IPS-20b (cell line): ENCODE results near the gene GSTP1.

ENCODE experiments used
- H3K27ac ChIP-seq: one replicate; pipeline ENCODE4 v1.5.1; 2013; ENCODE audit warnings: low read length
- H3K27me3 ChIP-seq: 2 replicates; pipeline ENCODE4 v1.6.1; 2013; ENCODE audit warnings: mild to moderate bottlenecking, low read length, inconsistent platforms; ENCODE audit not compliant: insufficient read depth
- H3K36me3 ChIP-seq: 2 replicates; pipeline ENCODE4 v1.6.1; 2013; ENCODE audit warnings: low read depth, mild to moderate bottlenecking, inconsistent platforms, low read length, moderate library complexity; ENCODE audit not compliant: insufficient read depth
- H3K4me1 ChIP-seq: 2 replicates; pipeline ENCODE4 v1.6.1; 2013; ENCODE audit warnings: mild to moderate bottlenecking, control low read depth, inconsistent platforms, low read length, moderate library complexity; ENCODE audit not compliant: insufficient read depth
- H3K4me3 ChIP-seq: 2 replicates; pipeline ENCODE4 v1.5.1; 2013; ENCODE audit warnings: mild to moderate bottlenecking, low read length, inconsistent platforms
- H3K9ac ChIP-seq: 2 replicates; pipeline ENCODE4 v1.6.1; 2013; ENCODE audit warnings: low read depth, mild to moderate bottlenecking, inconsistent platforms, low read length, moderate library complexity
- H3K9me3 ChIP-seq: 2 replicates; pipeline ENCODE4 v1.6.1; 2013; ENCODE audit warnings: mild to moderate bottlenecking, low read depth, low read length, inconsistent platforms; ENCODE audit not compliant: insufficient read depth

Gene GSTP1

GRCh38 chr11:67571443-67571842, 12.2 kb upstream of the GSTP1 start:
- no peaks in the 10 kb centered on the region for H3K36me3 ChIP-seq
- H3K9me3 ChIP-seq, result no peaks in the 10 kb centered on the region
- H3K27me3 ChIP-seq, result no peaks in the 10 kb centered on the region
- no peak overlapping the region for H3K9ac ChIP-seq
- no peak overlapping the region for H3K4me3 ChIP-seq
- no peaks in the 10 kb centered on the region for H3K4me1 ChIP-seq
- H3K27ac ChIP-seq, result no peak overlapping the region

GRCh38 chr11:67572305-67572704, 11.3 kb upstream of the GSTP1 start:
- no peaks in the 10 kb centered on the region for H3K27me3 ChIP-seq
- no peak overlapping the region for H3K4me3 ChIP-seq
- no peak overlapping the region for H3K9ac ChIP-seq
- no peaks in the 10 kb centered on the region for H3K36me3 ChIP-seq
- no peaks in the 10 kb centered on the region for H3K4me1 ChIP-seq
- H3K27ac ChIP-seq, result no peak overlapping the region
- H3K9me3 ChIP-seq, result no peaks in the 10 kb centered on the region

GRCh38 chr11:67572747-67573419, 10.7 kb upstream of the GSTP1 start:
- Histone ChIP-seq H3K9me3 (no peaks in the 10 kb centered on the region), H3K36me3 (no peaks in the 10 kb centered on the region), H3K27ac (no peak overlapping the region), H3K27me3 (no peaks in the 10 kb centered on the region), H3K4me3 (no peak overlapping the region), H3K9ac (no peak overlapping the region), H3K4me1 (no peaks in the 10 kb centered on the region)

GRCh38 chr11:67574938-67575337, 8.7 kb upstream of the GSTP1 start:
- Histone ChIP-seq H3K9ac (no peak overlapping the region), H3K36me3 (no peaks in the 10 kb centered on the region), H3K4me3 (no peak overlapping the region), H3K27ac (no peak overlapping the region), H3K9me3 (no peaks in the 10 kb centered on the region), H3K27me3 (peaks cover 6% of the 10 kb centered on the region; the same call in 1 of the 2 replicates), H3K4me1 (no peaks in the 10 kb centered on the region)

DNA sequence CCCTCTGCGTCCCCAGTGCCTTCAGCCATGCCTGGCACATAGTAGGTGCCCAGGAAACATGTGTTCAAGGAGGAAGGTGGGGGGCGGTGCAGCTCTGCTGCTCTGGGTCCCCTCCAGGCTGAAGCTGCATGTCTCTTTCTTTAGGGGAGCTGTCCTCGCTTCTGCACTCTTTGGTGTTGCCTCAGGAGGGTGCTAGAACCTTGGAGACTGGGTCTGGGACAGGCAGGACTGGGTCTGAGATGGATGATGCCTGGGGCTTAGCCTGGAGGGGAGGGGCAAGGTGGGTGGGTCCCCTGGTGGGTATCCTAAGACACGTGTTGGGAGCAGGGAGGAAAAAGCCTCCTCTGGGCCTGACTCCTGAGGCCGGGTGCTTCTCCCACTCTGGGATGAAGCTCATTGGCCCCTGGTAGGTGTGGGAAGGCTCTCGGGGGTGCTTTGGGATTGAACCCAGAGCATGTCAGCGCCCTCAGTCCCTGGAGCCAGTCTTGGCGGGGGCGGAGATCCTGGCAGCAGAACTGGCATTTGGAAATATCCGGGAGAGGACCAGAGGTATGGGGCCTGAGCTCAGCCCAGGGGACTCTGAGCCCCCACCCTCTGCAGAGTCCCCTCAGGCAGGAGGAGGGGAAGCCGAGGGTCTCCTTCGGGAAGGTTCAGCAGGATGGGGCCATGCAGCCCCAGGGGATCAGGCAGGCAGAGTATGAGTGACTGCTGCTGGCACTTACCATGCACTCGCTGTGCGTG, 6.7 kb upstream of the GSTP1 start:
- no peak overlapping the region for H3K27ac ChIP-seq
- no peak overlapping the region for H3K9ac ChIP-seq
- H3K27me3 ChIP-seq, result peaks cover 8% of the 10 kb centered on the region; the same call in 1 of the 2 replicates
- no peaks in the 10 kb centered on the region for H3K36me3 ChIP-seq
- no peak overlapping the region for H3K4me3 ChIP-seq
- H3K4me1 ChIP-seq, result peaks cover 5% of the 10 kb centered on the region; the same call in 1 of the 2 replicates
- no peaks in the 10 kb centered on the region for H3K9me3 ChIP-seq

DNA sequence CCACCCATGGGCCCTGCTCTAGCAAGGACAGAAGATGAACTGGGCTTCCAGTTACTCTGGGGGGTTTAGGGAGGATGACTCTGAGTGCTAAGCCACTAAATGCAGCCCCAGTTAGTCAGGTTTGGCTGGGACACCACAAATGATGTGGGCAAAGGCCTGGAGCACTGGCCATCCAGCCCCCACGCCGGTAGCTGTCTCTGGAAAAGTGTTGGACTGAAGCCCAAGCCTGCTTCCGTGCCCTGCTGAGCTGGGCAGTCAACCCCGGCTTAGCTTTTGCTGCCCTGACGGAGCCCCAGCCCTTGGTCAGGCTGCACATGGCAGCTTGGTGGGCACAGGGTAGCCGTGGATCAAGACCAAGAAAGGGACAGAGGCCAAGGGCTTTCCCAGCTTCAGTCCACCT, 5.7 kb upstream of the GSTP1 start:
- H3K9me3 ChIP-seq, result no peaks in the 10 kb centered on the region
- peaks cover 8% of the 10 kb centered on the region for H3K27me3 ChIP-seq
- no peak overlapping the region for H3K9ac ChIP-seq
- H3K27ac ChIP-seq, result no peak overlapping the region
- H3K4me1 ChIP-seq, result peaks cover 13% of the 10 kb centered on the region; the same call in 1 of the 2 replicates
- no peak overlapping the region for H3K4me3 ChIP-seq
- no peaks in the 10 kb centered on the region for H3K36me3 ChIP-seq

DNA sequence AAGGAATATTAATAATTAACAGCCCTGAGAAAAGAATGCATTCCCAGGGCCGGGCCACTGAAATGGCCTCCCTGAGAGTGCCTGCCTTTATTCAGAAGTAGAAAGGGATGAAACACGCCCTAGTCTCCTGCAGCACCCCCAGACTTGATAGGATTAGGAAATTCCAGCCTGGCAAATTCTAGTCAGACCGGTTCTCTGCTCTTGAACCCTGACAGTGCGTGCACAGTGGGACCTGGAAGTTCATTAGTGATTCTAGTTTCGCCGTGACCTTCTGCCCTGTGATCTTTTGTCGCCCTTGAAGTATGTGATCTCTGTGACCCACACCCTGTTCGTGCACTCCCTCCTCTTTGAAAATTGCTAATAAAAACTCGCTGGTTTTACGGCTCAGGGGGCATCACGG, 2.1 kb upstream of the GSTP1 start:
- no peaks in the 10 kb centered on the region for H3K9me3 ChIP-seq
- H3K4me3 ChIP-seq, result peak overlapping the region; percentile 84; the same call in 1 of the 2 replicates
- no peak overlapping the region for H3K27ac ChIP-seq
- H3K27me3 ChIP-seq, result peaks cover 8% of the 10 kb centered on the region
- H3K9ac ChIP-seq, result no peak overlapping the region
- H3K36me3 ChIP-seq, result peaks cover 22% of the 10 kb centered on the region
- H3K4me1 ChIP-seq, result peaks cover 22% of the 10 kb centered on the region; the same call in 1 of the 2 replicates

- Histone ChIP-seq H3K36me3 (peaks cover 27% of the 10 kb centered on the region), H3K4me1 (peaks cover 22% of the 10 kb centered on the region; the same call in 1 of the 2 replicates), H3K9ac (no peak overlapping the region), H3K27ac (no peak overlapping the region), H3K4me3 (peak overlapping the region; percentile 84), H3K27me3 (peaks cover 8% of the 10 kb centered on the region), H3K9me3 (no peaks in the 10 kb centered on the region)
Observed at GRCh38 chr11:67582011-67582410, 1.6 kb upstream of the GSTP1 start.

DNA sequence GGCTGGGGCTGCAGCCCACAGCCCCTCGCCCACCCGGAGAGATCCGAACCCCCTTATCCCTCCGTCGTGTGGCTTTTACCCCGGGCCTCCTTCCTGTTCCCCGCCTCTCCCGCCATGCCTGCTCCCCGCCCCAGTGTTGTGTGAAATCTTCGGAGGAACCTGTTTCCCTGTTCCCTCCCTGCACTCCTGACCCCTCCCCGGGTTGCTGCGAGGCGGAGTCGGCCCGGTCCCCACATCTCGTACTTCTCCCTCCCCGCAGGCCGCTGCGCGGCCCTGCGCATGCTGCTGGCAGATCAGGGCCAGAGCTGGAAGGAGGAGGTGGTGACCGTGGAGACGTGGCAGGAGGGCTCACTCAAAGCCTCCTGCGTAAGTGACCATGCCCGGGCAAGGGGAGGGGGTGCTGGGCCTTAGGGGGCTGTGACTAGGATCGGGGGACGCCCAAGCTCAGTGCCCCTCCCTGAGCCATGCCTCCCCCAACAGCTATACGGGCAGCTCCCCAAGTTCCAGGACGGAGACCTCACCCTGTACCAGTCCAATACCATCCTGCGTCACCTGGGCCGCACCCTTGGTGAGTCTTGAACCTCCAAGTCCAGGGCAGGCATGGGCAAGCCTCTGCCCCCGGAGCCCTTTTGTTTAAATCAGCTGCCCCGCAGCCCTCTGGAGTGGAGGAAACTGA, 731 bp downstream of the GSTP1 start:
- H3K4me3 ChIP-seq, result peak overlapping the region; percentile 84
- H3K27ac ChIP-seq, result peak overlapping the region; percentile 39
- H3K9ac ChIP-seq, result peak overlapping the region; percentile 90
- no peaks in the 10 kb centered on the region for H3K9me3 ChIP-seq
- H3K27me3 ChIP-seq, result peaks cover 7% of the 10 kb centered on the region
- peaks cover 22% of the 10 kb centered on the region; the same call in 1 of the 2 replicates for H3K4me1 ChIP-seq
- H3K36me3 ChIP-seq, result peaks cover 47% of the 10 kb centered on the region

GRCh38 chr11:67584881-67585873, 1.6 kb downstream of the GSTP1 start:
- peaks cover 52% of the 10 kb centered on the region for H3K36me3 ChIP-seq
- H3K27me3 ChIP-seq, result no peaks in the 10 kb centered on the region; the same call in 1 of the 2 replicates
- no peaks in the 10 kb centered on the region for H3K9me3 ChIP-seq
- H3K27ac ChIP-seq, result peak overlapping the region; percentile 39
- H3K9ac ChIP-seq, result peak overlapping the region; percentile 90; the same call in 1 of the 2 replicates
- H3K4me1 ChIP-seq, result peaks cover 22% of the 10 kb centered on the region; the same call in 1 of the 2 replicates
- peak overlapping the region; percentile 84 for H3K4me3 ChIP-seq

- H3K36me3 ChIP-seq, result peaks cover 52% of the 10 kb centered on the region
- H3K4me1 ChIP-seq, result peaks cover 22% of the 10 kb centered on the region; the same call in 1 of the 2 replicates
- H3K9ac ChIP-seq, result no peak overlapping the region; the same call in 1 of the 2 replicates
- peak overlapping the region; percentile 84 for H3K4me3 ChIP-seq
- H3K27me3 ChIP-seq, result no peaks in the 10 kb centered on the region; the same call in 1 of the 2 replicates
- no peak overlapping the region for H3K27ac ChIP-seq
- H3K9me3 ChIP-seq, result no peaks in the 10 kb centered on the region
Observed at GRCh38 chr11:67585911-67586310, 2.3 kb downstream of the GSTP1 start.
